ENCODE results near the gene NRN1. TPM values are rescaled to one million over a fixed set of nuclear protein-coding genes. Genes with fewer than 3 reads are reported as not detected.

NRN1 gene, protein sequence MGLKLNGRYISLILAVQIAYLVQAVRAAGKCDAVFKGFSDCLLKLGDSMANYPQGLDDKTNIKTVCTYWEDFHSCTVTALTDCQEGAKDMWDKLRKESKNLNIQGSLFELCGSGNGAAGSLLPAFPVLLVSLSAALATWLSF
- total RNA-seq, result 1 to 10 TPM in 1 of 2 donors, under 1 TPM in 1; 0.99 to 4.4 TPM

- H3K27ac ChIP-seq, result no peak within 1 kb of the TSS
- H3K27me3 ChIP-seq, result peaks cover 0 to 76% of the 10 kb centered on the region in 2 donors
- no peak for ATAC-seq
- TF ChIP-seq POLR2A (IDR thresholded peaks at IDR 0.05), result no peak
- TF ChIP-seq, protein P1, sequence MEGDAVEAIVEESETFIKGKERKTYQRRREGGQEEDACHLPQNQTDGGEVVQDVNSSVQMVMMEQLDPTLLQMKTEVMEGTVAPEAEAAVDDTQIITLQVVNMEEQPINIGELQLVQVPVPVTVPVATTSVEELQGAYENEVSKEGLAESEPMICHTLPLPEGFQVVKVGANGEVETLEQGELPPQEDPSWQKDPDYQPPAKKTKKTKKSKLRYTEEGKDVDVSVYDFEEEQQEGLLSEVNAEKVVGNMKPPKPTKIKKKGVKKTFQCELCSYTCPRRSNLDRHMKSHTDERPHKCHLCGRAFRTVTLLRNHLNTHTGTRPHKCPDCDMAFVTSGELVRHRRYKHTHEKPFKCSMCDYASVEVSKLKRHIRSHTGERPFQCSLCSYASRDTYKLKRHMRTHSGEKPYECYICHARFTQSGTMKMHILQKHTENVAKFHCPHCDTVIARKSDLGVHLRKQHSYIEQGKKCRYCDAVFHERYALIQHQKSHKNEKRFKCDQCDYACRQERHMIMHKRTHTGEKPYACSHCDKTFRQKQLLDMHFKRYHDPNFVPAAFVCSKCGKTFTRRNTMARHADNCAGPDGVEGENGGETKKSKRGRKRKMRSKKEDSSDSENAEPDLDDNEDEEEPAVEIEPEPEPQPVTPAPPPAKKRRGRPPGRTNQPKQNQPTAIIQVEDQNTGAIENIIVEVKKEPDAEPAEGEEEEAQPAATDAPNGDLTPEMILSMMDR (IDR thresholded peaks at IDR 0.05), result no peak
- no peak for DNase-seq
- H3K36me3 ChIP-seq (replicated peaks in 1 of 2; ENCODE audit: insufficient read depth in 1 of 2, low read depth in 2 of 2), result no peaks in the 10 kb centered on the region
- peaks cover 52% of the 10 kb centered on the region for H3K4me1 ChIP-seq
- intact Hi-C loops (cut with DNase I), result no loop called here
- 6 to 9% methylated on average over 40 to 51 of the region's 51 CpGs for WGBS, 2 donors
- no peak within 1 kb of the TSS for H3K4me3 ChIP-seq
- H3K9me3 ChIP-seq, result no peaks in the 10 kb centered on the region
Measured at GRCh38 chr6:6006428-6007365, at the start of gene NRN1. Gene NRN1 (minus strand): TSS chr6:6006925. CDS start chr6:6006749, 176 bp downstream.

DNA sequence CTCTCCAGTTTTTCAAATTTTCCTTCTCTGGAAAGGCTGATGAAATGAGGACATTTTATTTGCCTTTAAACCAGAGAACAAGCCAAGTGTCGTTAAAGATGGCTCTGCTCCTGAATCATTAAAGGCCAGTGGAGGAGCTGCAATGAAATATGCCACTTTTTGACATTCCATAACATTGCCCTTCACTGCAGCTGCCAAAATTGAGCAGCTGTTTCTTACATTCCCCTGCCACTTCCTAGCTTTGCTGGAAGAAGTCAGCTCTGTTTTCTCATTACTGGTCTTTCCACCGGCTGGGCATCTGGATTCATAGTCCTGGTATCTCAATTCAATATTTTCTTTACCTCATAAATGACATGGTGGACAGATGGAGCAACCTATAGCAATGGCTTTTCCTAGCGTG is 45.5 kb upstream of the NRN1 start:
- Histone ChIP-seq H3K4me3 (no peak overlapping the region), H3K27me3 (no peaks in the 10 kb centered on the region), H3K27ac (no peak overlapping the region), H3K36me3 (replicated peaks in 1 of 2; ENCODE audit: insufficient read depth in 1 of 2, low read depth in 2 of 2) (no peaks in the 10 kb centered on the region), H3K9me3 (no peaks in the 10 kb centered on the region), H3K4me1 (no peaks in the 10 kb centered on the region)
- no peak for DNase-seq
- no peak for ATAC-seq
- intact Hi-C loops (cut with DNase I), result no loop called here
- TF ChIP-seq, protein P1 (IDR thresholded peaks at IDR 0.05), result no peak
- TF ChIP-seq POLR2A (IDR thresholded peaks at IDR 0.05), result no peak
- WGBS, 2 donors, result 51 to 67% methylated on average over 3 of the region's 3 CpGs

- intact Hi-C loops (cut with DNase I), result no loop called here
- WGBS, 2 donors, result 55 to 73% methylated on average over 2 of the region's 2 CpGs
- Histone ChIP-seq H3K27me3 (no peaks in the 10 kb centered on the region), H3K4me1 (no peaks in the 10 kb centered on the region), H3K27ac (no peak overlapping the region), H3K9me3 (no peaks in the 10 kb centered on the region), H3K4me3 (no peak overlapping the region), H3K36me3 (replicated peaks in 1 of 2; ENCODE audit: insufficient read depth in 1 of 2, low read depth in 2 of 2) (no peaks in the 10 kb centered on the region)
- DNase-seq (no peak), ATAC-seq (no peak)
- TF ChIP-seq, protein P1 (IDR thresholded peaks at IDR 0.05), result no peak
- TF ChIP-seq POLR2A (IDR thresholded peaks at IDR 0.05), result no peak
Measured at GRCh38 chr6:6046716-6047115, 40.0 kb upstream of the NRN1 start.

GRCh38 chr6:6039946-6040509 is 33.3 kb upstream of the NRN1 start:
- H3K4me3 ChIP-seq, result no peak overlapping the region
- H3K36me3 ChIP-seq (replicated peaks in 1 of 2; ENCODE audit: insufficient read depth in 1 of 2, low read depth in 2 of 2), result no peaks in the 10 kb centered on the region
- H3K4me1 ChIP-seq, result no peaks in the 10 kb centered on the region
- intact Hi-C loops (cut with DNase I), result no loop called here
- peaks cover 0 to 4% of the 10 kb centered on the region in 2 donors for H3K27me3 ChIP-seq
- no peaks in the 10 kb centered on the region for H3K9me3 ChIP-seq
- WGBS, 2 donors, result 45 to 47% methylated on average over 3 of the region's 3 CpGs
- DNase-seq (no peak), ATAC-seq (no peak)
- TF ChIP-seq, protein P1 (IDR thresholded peaks at IDR 0.05), result no peak
- TF ChIP-seq POLR2A (IDR thresholded peaks at IDR 0.05), result no peak
- no peak overlapping the region for H3K27ac ChIP-seq

All from body of pancreas (tissue), 4 donors.